GM21526 (cell line): ENCODE results near the gene IER2.
"Not testable (repeated sequence)": the region's sequence is repeated elsewhere in the genome, so short reads cannot be mapped to it uniquely, and the experiment has no call there.

Experiments
- ATAC-seq: cut with Tn5 transposase; IDR thresholded peaks from one replicate; pipeline ENCODE4 v1.9.1; 2021; ENCODE audit warnings: moderate library complexity; ENCODE audit not compliant: unreplicated experiment, low FRiP score

IER2 gene

DNA sequence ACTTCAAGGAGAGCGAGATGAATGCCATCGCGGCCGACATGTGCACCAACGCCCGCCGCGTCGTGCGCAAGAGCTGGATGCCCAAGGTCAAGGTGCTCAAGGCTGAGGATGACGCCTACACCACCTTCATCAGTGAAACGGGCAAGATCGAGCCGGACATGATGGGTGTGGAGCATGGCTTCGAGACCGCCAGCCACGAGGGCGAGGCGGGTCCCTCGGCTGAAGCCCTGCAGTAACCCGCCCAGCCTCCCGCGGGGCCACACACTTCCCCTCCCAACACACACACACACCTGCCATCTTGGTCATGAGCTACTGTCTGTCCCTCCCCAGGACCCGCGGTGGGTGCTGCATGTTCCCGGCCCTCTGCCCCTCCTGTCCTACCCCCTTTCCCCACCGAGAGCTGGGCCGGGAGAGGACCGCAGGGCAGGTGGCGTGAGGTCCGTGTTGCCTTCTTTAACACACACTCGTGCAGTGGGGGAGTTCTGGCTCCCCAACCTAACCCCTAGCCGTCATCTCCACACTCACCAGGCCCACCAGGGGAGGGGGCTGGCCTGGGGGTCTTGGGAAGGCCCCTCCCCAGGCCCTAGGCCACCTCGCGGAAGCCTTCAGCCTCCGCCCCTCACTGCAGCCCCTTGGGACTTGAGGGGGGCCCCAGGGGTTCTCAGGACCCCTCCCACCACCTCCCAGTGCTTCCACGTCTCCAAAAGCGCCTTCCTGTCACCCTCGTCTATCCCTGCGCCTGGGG, 11.9 kb upstream of the IER2 start:
- no peak for ATAC-seq

GRCh38 chr19:13138916-13139198, 11.4 kb upstream of the IER2 start:
- ATAC-seq = no peak

DNA sequence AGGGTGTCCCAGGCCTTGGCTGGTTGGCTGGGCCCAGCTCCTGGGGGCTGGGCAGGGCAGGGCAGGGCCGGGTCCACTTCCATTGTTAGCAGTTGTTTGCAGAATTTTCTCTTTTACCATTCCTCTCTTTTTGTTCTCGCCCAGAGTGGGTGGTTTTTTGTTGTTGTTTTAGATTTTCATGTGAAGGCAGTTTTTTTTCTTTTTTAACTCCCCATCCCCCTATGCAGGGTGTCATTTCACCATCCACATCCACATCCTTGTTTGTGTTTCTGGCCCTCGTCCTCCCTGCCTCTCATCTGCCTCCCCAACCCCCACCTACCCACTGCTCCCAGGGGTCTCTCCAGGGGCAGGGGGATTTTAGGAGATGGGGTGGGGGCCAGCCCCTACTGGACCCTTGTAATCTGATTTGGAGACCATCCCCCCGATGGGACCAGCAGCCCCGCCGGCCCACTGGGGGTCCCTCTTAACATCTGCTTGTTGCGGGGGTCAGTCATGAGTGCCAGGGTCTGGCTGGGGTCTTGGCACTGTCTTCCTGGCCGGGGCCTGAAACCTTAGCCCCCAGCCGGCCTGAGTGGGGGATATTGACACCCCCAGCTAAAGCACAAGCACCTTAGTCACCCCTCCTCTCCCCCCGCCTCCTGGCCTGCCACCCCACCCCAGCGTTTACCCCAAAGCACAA, 10.4 kb upstream of the IER2 start:
- ATAC-seq = no peak

DNA sequence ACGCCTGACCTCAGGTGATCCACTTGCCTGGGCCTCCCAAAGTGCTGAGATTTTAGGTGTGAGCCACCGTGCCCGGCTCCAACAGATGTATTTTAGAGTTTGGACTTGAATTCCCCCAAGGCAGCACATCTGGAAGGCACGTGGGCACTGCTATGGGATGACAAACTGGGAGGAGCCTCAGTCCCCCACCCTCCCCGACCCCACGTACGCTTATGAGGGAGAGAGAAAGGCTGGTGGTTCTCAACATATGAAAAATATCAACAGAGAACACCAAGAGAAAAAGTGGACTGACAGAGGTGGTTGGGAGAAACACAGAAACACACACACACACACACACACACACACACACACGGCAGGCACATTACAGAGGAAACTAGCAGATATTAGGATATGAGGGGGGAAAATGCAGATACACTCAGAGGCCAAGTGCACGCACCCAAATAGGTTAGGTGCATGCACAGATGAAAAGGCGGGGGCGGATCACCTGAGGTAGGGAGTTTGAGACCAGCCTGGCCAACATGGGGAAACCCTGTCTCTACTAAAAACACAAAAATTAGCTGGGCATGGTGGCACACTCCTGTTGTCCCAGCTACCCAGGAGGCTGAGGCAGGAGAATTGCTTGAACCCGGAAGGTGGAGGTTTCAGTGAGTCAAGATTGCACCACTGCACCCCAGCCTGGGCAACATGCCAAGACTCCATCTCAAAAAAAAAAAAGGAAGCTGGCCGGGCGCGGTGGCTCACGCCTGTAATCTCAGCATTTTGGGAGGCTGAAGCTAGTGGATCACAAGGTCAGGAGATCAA, 3.2 kb upstream of the IER2 start:
- no peak for ATAC-seq

DNA sequence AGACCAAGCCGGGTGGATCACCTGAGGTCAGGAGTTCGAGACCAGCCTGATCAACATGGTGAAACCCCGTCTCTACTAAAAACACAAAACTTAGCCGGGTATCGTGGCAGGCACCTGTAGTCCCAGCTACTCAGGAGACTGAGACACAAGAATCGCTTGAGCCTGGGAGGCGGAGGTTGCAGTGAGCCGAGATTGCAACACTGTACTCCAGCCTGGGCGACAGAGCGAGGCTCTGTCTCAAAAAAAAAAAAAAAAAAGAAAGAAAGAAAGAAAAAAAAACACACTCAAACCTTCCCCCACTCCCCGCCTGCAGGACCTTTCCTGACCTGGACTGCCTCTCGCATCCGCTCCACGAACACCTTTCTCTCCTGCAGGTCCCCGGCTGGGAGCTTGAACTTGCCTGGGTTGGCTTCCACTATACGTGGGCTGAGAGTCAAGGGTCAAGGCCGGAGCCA, 1.0 kb upstream of the IER2 start:
- not testable (repeated sequence) for ATAC-seq

DNA sequence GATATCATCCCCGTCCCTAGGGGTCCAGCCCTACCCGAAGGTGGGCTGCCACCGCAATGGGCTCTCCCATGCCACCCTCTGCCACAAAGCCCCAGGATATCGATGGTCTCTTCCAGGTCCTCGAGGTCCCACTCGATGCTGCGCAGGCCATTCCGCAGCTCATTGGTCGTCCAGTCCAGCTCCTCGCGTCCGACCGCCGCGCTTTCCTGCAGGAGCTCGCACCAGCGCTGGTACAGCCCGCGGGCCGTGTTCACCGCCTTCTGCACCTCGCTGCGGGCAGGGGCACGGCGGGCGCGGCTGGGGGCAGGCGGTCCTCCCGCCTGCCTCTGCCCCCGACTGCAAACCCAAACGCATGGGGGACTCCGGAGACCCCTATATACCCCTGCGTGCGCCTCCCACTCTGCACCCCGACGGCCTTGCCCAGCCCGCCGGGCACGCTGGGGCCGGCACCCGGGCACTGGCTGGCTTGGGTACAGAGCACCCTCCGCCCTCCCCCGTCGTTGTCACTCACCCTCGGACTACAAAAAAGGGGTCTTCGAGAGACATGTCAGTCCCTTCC, 504 bp upstream of the IER2 start:
- ATAC-seq = no peak

GRCh38 chr19:13150931-13151604, 857 bp downstream of the IER2 start:
- no peak for ATAC-seq

- peak; percentile 36 for ATAC-seq
Observed at GRCh38 chr19:13151605-13152355, 1.6 kb downstream of the IER2 start.

DNA sequence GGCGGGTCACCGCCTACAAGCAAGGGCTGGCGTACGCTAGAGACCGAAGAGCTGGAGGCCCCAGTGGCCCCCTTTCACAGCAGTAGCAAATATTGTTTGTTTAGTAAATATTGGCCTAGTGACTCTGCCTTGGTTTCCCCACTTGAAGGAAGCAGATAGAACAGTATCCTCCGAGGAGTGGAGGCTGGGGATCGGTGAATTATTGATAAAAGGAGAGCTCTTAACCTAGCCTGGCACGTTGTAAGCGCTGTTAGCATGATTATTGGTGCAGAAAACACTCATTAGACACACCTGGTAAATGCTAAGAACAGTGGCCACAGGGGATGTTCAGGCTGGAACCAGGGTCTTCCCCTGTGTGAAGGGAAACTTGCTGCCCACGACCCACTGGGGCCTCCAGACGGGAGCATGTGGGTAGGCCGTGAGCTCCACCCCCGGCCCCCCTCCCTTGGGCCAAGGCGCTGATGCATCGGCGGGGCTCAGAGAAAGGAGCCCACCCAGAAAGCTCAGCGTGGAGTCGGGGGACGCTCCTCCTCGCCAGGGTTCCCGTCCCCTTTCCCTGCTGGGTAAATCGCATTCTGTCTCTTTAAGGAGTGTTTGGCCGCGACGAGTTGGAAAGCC, 2.3 kb downstream of the IER2 start:
- ATAC-seq = peak; percentile 1

- peak; percentile 36 for ATAC-seq
Observed at GRCh38 chr19:13152974-13153568, 2.9 kb downstream of the IER2 start.

DNA sequence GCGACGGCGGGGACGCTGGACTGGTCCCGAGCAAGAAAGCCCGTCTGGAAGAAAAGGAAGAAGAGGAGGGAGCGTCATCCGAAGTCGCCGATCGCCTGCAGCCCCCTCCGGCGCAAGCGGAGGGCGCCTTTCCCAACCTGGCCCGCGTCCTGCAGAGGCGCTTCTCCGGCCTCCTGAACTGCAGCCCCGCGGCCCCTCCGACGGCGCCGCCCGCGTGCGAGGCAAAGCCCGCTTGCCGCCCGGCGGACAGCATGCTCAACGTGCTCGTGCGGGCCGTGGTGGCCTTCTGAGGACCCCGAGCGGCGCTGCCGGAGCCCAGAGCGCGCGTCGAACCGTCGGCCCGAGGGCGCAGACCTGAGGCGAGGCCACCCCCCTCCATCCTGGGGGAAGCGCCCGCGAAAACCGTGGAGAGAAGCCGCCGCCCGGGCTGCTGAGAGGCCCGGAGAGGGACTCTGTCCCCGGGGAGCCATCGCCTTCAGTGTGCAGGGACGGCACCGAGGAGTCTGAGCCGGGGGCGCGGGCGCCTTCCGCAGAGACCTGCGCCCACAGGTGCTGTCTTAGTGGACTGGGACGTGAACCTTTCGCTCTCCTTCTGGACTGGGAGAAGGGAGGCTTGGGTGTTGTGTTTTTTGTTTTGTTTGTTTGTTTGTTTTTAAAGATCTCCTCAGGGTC, 3.5 kb downstream of the IER2 start:
- ATAC-seq = no peak

DNA sequence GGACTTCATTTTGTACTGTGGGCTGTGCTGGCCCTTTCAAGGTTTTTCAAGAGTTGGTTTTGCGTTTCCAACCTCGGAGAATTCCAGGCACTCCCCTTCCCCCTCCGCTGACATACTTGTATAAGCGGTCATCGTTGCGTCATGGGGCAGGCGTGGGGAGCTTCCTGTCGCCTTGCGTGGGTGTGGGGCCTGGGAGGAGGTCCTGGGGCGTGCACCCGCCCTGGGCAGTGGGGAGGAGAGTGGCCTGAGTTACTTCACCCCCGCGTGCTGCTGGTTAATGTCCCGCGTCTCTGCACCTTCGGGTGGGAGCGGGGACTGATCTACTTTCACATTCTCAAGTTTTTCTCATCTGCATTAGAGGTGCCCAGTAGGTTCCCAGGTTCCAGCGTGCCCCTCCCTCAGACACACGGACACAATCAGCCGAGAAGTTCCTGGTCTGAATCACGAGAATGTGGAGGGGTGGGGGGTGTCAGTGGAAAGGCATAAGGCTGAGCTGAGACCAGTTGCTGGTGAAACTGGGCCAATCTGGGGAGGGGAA, 4.1 kb downstream of the IER2 start:
- no peak for ATAC-seq

DNA sequence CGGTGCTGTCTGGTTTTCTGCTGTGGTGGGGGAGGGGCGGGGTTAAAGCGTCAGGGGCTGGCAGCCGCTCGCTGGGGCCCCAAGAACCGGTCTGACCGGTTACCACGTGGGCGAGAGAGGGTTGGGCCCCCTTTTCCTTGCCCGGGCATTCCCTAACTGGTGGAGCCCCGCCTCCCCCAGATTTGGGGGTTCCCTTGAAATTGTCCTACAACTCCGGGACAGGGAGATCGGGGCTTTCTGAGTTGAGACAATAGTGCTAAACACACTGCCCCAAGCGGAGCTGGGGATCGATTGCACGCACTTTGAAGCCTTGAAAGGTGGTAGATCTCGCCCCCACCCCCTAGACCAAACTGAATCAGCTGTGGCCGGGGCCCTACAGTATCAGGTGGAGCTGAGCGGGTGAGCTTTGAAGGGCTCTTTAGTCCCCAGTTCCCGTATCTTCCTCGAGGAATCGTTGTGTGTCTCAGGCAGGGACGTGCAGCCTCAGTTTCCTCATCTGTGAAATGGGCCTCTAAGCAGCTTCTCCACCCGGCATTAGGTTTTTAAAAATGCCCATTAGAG, 4.8 kb downstream of the IER2 start:
- ATAC-seq = no peak

GRCh38 chr19:13155472-13156359, 5.5 kb downstream of the IER2 start:
- no peak for ATAC-seq

- no peak for ATAC-seq
Observed at GRCh38 chr19:13159713-13160112, 9.5 kb downstream of the IER2 start.

DNA sequence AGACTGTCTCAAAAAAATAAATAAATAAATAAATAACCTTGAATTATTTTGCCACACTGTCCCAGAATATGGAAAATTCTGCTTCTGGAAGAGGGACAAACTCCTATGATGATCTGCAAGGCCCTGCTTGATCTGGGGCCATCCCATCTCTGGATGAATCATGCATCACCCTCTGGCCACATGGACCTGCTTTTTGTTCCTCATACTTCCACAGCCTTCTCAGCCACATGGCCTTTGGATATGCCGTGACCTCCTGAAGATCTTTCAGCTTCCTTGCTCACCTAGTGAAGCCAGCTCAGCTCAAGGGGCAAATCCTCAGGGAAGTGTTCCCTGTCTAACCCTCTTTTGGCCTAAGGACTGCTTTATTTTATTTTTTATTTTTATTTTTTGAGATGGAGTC, 10.3 kb downstream of the IER2 start:
- ATAC-seq = no peak
